ENCODE data around the gene DNAJC13.
"Not testable (repeated sequence)": the region's sequence is repeated elsewhere in the genome, so short reads cannot be mapped to it uniquely, and the experiment has no call there.

DNAJC13 gene

DNA sequence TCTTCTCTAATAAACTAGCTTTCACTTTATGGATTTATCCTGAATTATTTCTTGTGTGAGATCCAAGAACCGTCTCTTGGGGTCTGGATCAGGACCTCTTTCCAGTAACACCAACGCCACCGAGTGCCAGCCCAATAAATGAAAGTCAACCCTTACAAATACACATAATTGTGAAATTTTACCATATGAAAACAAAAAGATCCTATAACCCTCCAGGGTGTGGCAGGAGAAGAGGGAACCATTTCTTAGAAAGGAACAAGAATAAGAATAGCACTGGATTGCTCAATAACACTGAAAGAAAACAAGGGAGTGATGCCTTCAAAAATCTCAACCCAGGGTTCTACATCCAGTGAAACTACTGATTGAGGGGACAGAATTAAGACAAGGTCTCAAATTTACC, 128.2 kb downstream of the DNAJC13 start:
- no peak for DNase-seq (ENCODE audit: low spot score)

DNA sequence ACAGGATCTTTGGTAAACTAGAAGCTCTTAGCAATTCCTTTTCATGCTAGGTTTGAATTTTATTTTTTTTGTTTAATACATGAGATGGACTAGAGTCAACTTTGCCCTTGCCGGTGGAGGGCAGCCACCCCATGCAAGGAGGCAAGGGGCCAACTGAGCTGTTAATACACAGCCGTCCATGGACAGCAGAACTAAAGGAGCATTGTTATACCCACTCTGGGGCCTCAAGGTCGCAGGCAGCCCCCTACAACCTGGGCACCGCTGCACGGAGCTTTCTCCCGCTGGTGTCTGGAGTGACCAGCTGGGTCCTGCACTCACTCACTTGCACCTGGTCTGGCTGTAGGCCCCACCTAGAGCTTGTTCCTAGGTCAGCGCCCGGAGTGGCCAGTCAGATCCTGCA, 131.9 kb downstream of the DNAJC13 start:
- no peak for DNase-seq (ENCODE audit: low spot score)

DNA sequence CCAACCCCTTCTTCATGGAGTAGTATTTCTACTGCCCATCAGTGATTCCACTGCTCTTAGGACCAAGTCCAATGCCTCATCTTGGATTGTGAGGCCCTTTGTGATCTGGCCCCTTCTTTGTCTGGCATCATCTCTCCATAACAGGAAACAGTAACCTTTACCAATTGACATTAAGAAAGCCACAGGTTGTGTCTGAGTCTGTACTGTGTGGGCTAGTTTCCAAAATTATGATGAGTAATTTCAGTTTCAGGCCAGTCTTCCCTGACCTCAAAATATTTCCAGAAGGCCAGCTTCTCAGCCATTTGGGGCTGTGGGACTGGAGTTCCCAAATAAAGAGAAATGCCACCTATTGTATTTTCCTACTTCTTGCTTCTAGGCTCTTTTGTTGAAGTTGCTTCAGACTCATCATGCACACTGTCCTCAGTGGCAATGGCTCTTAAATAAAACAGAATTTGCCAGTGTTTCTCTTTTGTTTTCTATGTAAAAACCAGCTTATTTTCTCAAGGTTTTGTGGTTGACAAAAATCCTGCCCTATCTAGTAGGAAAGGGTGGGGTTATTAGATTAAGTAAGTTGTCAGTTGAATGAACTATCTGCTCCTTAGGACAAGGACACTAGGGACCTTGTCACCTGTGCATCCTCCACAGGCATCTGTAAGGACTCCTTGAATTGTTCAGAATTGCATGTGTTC, 132.7 kb downstream of the DNAJC13 start:
- DNase-seq (ENCODE audit: low spot score) = no peak

DNA sequence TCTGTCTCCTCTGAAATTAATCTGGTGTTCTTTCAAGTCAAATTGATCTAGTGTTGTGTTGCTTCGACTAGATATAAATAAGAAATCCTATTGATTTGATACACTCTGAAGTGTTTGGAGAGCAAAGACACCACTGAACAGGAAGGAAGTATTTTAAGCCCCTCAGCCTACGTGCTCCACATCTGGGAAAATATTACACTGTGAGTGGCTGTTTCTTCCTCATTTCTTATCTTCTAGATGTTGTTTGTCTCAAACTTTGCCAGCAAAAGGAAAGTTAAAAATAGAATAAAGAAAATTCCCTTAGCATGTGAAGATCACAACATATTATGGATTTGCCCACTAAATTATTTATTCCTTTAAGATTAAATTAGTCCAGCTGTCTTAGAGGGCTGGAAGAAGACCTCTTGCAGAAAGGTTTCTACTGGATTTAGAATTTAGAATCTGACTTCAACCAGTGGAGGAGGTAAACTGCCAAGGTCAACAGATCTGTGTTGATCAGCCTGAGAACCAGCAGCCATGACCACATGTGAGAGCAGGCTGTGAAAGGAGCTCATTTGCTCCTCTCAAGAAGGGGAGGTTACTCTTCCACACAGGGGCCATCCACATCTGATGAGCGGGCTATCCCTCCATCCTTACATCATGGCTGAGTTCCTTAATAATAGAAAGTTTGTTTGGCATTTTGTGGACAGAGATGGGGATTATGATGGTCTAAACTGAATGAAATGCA, 133.4 kb downstream of the DNAJC13 start:
- no peak for DNase-seq (ENCODE audit: low spot score)

DNA sequence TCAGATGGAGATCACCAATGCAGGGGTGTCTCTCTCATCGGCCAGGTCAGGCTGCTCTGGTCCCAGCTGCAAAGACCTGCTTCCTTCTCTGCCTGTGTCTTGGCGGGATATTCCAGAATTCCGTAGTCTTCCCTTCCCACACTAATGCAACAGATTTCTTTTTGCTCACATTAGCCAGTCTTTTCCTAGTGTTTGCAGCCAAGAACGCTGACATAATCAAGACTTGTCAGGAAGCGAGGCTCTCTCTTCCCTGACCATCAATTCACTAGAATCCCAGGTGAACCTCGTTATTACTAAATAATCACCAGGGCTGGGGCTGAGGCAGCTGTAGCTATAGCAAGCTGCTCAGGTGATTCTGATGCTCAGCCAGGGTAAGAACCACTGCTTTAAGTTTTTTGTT, 136.5 kb downstream of the DNAJC13 start:
- DNase-seq (ENCODE audit: low spot score) = no peak

DNA sequence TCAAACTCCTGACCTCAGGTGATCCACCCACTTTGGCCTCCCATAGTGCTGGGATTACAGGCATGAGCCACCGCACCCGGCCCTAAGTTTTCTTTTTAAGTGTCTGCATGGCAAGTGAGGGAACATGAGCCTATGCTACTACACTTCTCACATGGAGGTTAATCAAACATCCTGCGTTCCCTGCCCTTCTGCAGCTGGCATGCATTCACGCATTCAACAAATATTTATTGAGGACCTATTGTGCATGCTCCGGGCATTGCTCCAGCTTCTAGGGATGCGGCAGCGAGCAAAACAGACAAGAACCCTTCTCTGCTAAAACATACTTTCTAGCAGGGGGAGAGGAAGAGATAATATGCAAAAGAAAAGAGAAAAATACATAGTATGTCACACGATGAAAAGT, 137.1 kb downstream of the DNAJC13 start:
- DNase-seq (ENCODE audit: low spot score) = no peak

DNA sequence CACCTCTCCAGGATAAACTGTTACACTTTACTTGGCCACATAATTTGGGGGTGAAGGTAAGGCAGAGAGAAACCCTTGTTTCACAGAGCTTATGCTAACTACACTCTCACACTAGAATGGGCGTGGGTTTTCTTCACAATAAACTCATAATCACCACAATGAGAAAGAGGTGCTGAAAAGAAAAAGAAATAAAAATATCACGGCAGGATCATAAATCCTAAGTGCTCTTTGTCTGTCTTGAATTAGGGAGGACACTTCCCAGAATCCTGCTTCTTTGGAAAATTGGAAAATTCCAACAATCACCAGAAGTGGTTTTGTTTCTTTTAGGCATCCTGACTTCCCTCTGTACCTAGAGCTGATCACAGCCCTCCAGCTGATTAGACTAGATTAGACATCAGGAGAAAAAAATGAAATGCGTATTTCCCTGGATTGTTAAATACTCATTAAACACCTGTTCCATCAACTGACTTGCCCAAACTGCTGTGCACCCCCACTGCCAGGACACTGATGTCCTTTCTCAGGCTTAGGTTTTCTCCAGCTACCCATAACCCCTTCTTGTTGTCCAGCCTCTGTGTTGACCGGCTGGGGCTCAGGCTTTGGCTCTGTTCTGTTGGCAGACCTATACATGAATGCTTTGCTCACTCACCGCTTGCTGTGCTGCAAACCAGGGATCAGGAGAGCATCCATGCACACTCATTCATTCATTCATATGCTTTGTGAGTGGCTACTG, 138.2 kb downstream of the DNAJC13 start:
- DNase-seq (ENCODE audit: low spot score) = no peak

DNA sequence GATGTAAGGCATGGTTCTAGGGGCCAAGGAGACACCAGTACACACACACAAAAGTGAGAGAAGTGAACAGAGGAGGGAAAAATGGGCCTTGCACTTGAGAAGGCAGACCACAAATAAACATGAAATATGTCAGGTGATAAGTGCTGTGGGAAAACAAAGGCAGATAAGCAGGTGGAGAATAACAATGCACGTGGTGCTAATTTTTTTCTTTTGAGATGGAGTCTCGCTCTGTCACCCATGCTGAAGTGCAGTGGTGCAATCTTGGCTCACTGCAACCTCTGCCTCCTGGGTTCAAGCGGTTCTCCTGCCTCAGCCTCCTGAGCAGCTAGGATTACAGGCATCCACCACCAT, 138.7 kb downstream of the DNAJC13 start:
- not testable (repeated sequence) for DNase-seq (ENCODE audit: low spot score)

DNA sequence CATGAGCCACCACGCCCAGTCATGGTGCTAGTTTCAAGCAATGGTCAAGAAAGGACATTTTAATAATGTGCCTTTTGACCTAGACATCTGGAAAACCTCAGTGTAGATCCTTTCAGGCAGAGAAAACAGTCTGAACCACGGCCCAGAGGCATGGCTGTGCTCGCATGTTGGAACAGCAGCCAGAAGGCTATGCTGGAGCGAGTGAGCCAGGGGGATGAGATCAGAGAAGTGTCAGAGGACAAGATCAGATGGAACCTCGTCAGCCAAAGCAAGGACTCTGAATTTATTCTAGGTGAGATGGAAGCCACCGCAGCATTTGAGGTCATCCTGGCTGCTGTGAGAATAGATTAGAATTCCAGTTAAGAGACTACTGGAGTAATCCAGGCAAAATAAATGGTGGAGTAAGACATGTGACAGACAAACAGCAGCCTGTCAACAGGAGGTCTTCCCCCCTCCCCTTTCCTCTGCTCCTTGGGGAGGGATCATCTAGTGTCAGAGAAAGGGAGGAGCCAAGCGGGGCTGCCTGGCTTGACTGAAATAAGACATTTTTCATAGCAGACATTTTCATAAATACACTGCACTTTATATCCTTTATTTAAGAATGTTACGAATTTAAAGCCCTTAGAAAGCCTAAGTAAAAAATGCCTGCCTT, 139.3 kb downstream of the DNAJC13 start:
- no peak for DNase-seq (ENCODE audit: low spot score)

DNA sequence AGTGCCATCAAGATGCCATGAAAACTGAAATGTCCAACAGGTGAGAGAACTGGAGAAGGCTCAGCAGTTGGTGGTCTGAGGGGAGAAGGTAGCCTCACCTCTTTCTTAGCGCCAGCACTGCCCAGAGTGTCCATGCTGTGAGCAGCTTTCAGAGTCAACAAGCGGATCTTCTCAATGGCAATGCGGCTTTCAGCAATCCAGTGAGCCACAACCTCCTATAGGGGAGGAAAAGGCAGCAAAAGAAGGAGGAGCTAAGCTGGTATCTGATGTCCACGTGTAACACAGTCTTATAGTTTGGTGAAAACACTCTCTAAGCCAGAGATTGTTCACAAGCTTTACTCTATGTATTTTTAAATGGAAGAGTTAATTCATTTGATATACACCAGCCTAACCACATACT, 143.7 kb downstream of the DNAJC13 start:
- DNase-seq (ENCODE audit: low spot score) = no peak

DNA sequence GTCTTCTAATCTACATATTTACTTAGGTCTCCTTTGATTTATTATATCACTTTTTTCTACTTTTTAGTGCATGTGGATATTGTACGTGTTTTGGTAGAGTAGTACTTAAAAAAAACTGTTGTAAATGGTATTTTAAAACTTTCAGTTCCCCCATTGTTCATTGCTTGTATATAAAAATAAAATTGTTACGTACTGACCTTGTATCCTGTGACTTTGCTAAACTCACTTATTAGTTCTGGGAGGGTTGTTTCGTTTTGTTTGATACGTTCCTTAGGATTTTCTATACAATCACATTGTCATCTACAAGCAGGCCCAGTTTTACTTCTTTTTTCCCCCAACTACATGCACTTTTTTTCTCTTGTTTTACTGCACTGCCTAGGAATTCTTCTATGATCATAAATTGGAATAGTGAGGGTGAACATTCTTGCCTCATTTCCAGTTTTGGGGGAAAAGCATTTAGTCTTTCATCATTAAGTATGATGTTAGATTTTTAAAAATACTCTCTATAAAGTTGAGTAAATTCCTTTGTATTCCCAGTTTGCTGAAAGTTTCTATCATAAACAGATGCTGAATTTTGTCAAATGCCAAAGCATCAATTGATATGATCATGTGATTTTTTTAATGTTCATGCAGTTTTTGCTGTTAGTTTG, 146.2 kb downstream of the DNAJC13 start:
- DNase-seq (ENCODE audit: low spot score) = no peak

DNA sequence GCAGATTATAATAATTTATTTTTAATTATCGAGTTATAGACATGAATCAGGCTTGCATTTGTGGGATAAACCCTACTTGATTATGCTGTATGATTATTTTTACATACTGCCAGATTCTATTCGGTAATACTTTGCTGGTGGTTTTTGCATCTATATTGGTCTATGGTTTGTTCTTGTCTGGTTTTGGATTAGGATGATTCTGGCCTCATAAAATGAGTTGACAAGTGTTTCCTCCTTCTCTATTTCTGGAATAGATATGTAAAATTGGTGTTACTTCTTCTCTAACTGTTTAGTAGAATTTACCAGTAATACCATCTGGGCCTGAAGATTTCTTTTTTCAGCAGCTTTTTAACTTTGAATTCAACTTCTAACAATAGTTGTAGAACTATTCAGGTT, 146.8 kb downstream of the DNAJC13 start:
- DNase-seq (ENCODE audit: low spot score) = no peak

DNA sequence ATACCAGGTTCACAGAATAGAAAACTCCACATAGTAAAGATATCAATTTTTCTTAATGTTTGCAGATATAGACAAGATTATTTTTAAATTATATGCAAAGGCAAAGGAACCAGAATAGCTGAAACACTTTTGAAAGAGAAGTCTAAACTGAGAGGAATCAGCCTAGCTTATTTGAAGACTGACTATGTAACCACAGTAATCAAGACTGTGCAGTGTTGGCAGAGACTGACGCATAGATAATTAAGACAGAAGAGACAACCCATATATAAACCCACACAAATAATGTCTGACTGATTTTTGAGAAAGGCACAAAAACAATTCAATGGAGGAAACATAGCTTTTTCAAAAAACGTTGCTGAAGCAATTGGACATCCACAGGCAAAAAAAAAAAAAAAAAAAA, 151.1 kb downstream of the DNAJC13 start:
- no peak for DNase-seq (ENCODE audit: low spot score)

DNA sequence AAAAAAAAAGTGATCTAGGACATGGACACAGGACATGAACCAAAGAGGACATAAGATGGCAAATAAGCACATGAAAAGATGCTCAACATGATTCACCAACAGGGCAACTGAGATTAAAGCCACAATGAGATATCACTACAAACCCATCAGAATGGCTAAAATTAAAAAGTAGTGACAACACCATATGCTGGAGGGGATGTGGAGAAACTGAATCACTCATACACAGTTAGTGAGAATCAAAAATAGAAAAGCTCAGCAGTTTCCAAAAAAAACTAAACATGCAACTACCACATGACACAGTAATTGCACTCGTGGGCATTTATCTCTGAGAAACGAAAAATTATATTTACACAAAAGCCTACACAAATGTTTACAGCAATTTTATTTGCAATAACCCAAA, 151.9 kb downstream of the DNAJC13 start:
- no peak for DNase-seq (ENCODE audit: low spot score)

DNA sequence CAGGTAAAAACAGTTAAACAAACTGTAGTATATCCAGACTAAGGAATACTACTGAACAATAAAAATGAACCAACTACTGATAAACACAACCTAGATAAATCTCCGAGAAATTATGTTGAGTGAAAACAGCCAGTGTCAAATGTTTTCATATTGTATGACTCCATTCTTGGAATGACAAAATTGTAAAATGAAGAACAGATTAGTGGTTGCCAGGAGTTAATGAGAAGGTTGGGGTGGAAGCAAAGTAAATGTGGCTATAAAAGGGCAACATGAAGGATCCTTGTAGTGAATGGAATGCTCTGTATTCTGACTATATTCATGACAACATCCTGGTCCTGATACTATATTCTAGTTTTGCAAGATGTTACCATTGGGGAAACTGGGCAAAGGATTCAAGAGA, 152.3 kb downstream of the DNAJC13 start:
- DNase-seq (ENCODE audit: low spot score) = no peak

DNA sequence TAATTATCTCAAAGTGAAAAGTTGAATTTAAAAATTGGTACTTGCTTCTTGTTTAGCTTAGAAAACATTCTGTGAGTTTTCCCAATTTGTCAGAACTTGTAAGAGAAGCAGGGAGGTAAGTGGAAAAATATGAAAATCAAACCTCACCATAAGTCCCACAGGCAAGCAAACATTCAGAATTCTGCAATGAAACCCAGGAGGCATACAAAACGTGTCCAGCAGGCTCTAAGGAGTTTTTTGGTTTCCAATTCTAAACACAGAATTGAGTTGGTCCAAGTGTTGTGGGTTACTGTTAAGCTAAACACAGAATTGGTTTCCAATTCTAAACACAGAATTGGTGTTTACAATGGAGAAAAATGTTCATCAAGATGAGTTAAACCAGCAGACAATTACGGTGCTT, 152.7 kb downstream of the DNAJC13 start:
- DNase-seq (ENCODE audit: low spot score) = no peak

DNA sequence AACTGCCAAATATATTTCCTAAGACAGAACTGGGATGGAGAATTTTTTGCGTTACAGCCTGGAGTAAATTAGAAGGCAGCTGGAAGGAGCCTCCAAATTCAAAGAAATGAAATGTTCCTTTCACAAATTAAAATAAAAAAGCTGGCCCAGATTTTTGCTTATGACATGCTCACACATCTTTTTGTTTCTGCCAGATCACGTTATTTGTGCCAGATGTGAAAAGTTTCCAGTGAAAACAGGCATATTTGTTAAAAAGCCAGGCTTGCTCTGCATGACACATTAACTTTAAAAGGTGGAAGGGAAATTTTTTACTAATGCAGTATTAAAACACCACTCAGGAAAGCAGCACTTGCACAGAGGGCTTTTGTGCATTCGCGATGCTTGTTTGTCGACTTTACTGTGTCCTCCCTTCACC, 156.5 kb downstream of the DNAJC13 start:
- no peak for DNase-seq (ENCODE audit: low spot score)

DNA sequence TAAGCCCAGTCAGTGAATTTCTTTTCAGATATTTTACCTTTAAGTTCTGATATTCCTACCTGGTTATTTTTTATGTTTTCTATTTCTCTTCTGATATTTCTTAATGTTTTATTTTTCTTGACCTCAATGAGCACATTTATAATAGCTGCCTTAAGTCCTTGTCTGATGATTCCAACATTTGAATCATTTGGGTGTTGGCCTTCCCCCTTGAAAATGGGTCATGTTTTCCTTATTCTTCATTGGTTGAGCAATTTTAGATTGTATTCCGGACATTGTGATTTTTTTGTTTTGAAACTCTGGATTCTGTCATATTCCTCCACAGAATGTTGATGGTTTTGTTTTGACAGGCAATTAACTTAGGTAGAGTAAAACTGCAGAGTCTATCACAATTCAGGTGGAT, 170.1 kb downstream of the DNAJC13 start:
- no peak for DNase-seq (ENCODE audit: low spot score)
